SU-DHL-6 (cell line): ENCODE results near the gene SAMMSON.

Experiments
- CTCF ChIP-seq: fragments of 200-600 bp; sonication (generic); IDR thresholded peaks from one replicate; pipeline ENCODE4 v1.5.1; 2017; ENCODE audit warnings: antibody characterized with exemption, mild to moderate bottlenecking, low read length, moderate library complexity; ENCODE audit not compliant: insufficient read depth, poor library complexity, severe bottlenecking
- EZH2phosphoT487 ChIP-seq: fragments of 200-600 bp; sonication (generic), shearing (Covaris generic); conservative IDR thresholded peaks from 2 replicates; pipeline ENCODE4 v1.6.1; 2018; ENCODE audit warnings: mild to moderate bottlenecking, antibody characterized with exemption, low read length, moderate library complexity, mixed read lengths

DNA sequence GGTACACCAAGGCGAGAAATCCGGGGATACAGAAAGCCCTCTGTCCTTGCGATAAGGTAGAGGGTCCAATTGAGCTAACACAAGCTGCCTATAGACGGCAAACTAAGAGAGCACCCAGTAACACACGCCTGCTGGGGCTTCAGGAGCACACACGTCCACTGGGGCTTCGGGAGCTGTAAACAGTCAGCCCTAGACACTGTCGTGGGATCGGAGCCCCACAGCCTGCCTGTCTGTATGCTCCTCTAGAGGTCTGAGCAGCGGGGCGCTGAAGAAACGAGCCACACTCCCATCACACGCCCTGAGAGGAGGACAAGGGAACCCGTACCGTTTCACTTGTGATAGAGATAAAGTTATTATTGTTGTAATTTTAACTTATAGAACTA, 486 bp downstream of the SAMMSON start:
- TF ChIP-seq CTCF, result no peak
- no peak for TF ChIP-seq EZH2phosphoT487
